HG02798 (cell line): ENCODE measurements around the gene LRRC74B.
"Not testable (repeated sequence)": the region's sequence is repeated elsewhere in the genome, so short reads cannot be mapped to it uniquely, and the experiment has no call there.

Experiments used
- ATAC-seq: cut with Tn5 transposase; IDR thresholded peaks from one replicate; pipeline ENCODE4 v1.9.1; 2021; ENCODE audit warnings: mild to moderate bottlenecking; ENCODE audit not compliant: unreplicated experiment, poor library complexity

The LRRC74B gene

GRCh38 chr22:21030621-21031544, 14.9 kb upstream of the LRRC74B start:
- no peak for ATAC-seq

- no peak for ATAC-seq
Measured at GRCh38 chr22:21031545-21032036, 14.2 kb upstream of the LRRC74B start.

- ATAC-seq, result no peak
Measured at GRCh38 chr22:21032037-21032867, 13.5 kb upstream of the LRRC74B start, which contains the start of gene SLC7A4. SLC7A4 (minus strand) TSS chr22:21032561; CDS start chr22:21031812, 749 bp downstream.

- no peak for ATAC-seq
Measured at GRCh38 chr22:21032868-21033688, 12.7 kb upstream of the LRRC74B start.

- ATAC-seq, result no peak
Measured at GRCh38 chr22:21033895-21034294, 11.9 kb upstream of the LRRC74B start.

- ATAC-seq, result no peak
Measured at GRCh38 chr22:21034989-21035388, 10.8 kb upstream of the LRRC74B start.

- ATAC-seq, result no peak
Measured at GRCh38 chr22:21038405-21038804, 7.3 kb upstream of the LRRC74B start.

- ATAC-seq, result not testable (repeated sequence)
Measured at GRCh38 chr22:21039158-21039557, 6.6 kb upstream of the LRRC74B start.

- no peak for ATAC-seq
Measured at GRCh38 chr22:21041937-21042336, 3.8 kb upstream of the LRRC74B start.

GRCh38 chr22:21042978-21043859, 2.5 kb upstream of the LRRC74B start:
- no peak for ATAC-seq

GRCh38 chr22:21043860-21044535, 1.7 kb upstream of the LRRC74B start:
- no peak for ATAC-seq

GRCh38 chr22:21044931-21045584, 688 bp upstream of the LRRC74B start:
- no peak for ATAC-seq

- no peak for ATAC-seq
Measured at GRCh38 chr22:21047035-21047661, 1.4 kb downstream of the LRRC74B start.

GRCh38 chr22:21047730-21048129, 2.0 kb downstream of the LRRC74B start:
- no peak for ATAC-seq

- not testable (repeated sequence) for ATAC-seq
Measured at GRCh38 chr22:21048448-21048847, 2.7 kb downstream of the LRRC74B start.

GRCh38 chr22:21048965-21049364, 3.2 kb downstream of the LRRC74B start:
- ATAC-seq, result not testable (repeated sequence)

GRCh38 chr22:21051145-21051830, 5.5 kb downstream of the LRRC74B start:
- ATAC-seq, result no peak
